IMR-90 (cell line): Measurements from ENCODE around the gene SPATA32. TPM values are rescaled to one million over a fixed set of nuclear protein-coding genes. Genes with fewer than 3 reads are reported as not detected.

Experiments
- ATAC-seq: fragments of 200-7000 bp; cut with Tn5 transposase; 2 replicates; pipeline ENCODE4 v1.9.1; 2020; ENCODE audit warnings: low read depth, mild to moderate bottlenecking, moderate library complexity
- BruUV-seq: library from RNA; stranded (reverse); fragments of 400-500 nt; replicated peaks from 2 replicates; lab custom pipeline; 2021; lab: Mats Ljungman, UMichigan
- CTCF ChIA-PET: fragments of 300-600 bp; formaldehyde crosslinking; extraction: SDS; loops from one replicate; lab custom pipeline; 2021; ENCODE audit warnings: antibody characterized with exemption; lab: Yijun Ruan, JAX
- POLR2A ChIA-PET: fragments of 300-600 bp; sonication (Branson Sonifier 250); formaldehyde crosslinking; loops from one replicate; lab custom pipeline; 2022; ENCODE audit warnings: antibody characterized with exemption; ENCODE audit not compliant: unreplicated experiment; lab: Charles Lee
- DNase-seq: peaks from one replicate; pipeline ENCODE4 v3.0.0; 2013
- H2AFZ ChIP-seq: replicated peaks from 2 replicates; pipeline ENCODE3; 2013; ENCODE audit warnings: low read length, mild to moderate bottlenecking; ENCODE audit not compliant: poor library complexity
- H2AK5ac ChIP-seq: 2 replicates; pipeline ENCODE4 v1.6.1; 2013; ENCODE audit warnings: low read depth, low read length, inconsistent platforms
- H2AK9ac ChIP-seq: replicated peaks from 2 replicates; pipeline ENCODE3; 2013; ENCODE audit warnings: mild to moderate bottlenecking, low read depth, low read length, moderate library complexity; ENCODE audit not compliant: poor library complexity
- H2BK120ac ChIP-seq: 2 replicates; pipeline ENCODE4 v1.6.1; 2013; ENCODE audit warnings: low read depth, low read length, inconsistent platforms
- H2BK15ac ChIP-seq: 3 replicates; pipeline ENCODE4 v1.6.1; 2013; ENCODE audit warnings: low read depth, low read length, inconsistent platforms
- H2BK20ac ChIP-seq: 2 replicates; pipeline ENCODE4 v1.6.1; 2013; ENCODE audit warnings: low read depth, mild to moderate bottlenecking, inconsistent platforms, low read length, moderate library complexity
- H2BK5ac ChIP-seq: 2 replicates; pipeline ENCODE4 v1.6.1; 2013; ENCODE audit warnings: mild to moderate bottlenecking, low read depth, low read length, inconsistent platforms; ENCODE audit not compliant: poor library complexity, severe bottlenecking
- H3K14ac ChIP-seq: replicated peaks from 2 replicates; pipeline ENCODE4 v1.6.1; 2013; ENCODE audit warnings: low read depth, low read length, inconsistent platforms
- H3K18ac ChIP-seq: 2 replicates; pipeline ENCODE4 v1.6.1; 2013; ENCODE audit warnings: low read depth, low read length, control low read depth
- H3K23ac ChIP-seq: 2 replicates; pipeline ENCODE4 v1.6.1; 2013; ENCODE audit warnings: low read depth, low read length, inconsistent platforms
- H3K27ac ChIP-seq: 2 replicates; pipeline ENCODE4 v1.5.1; 2013; ENCODE audit warnings: mild to moderate bottlenecking, control low read depth, low read length; ENCODE audit not compliant: insufficient read depth
- H3K27me3 ChIP-seq: 2 replicates; pipeline ENCODE4 v1.6.1; 2013; ENCODE audit warnings: low read length; ENCODE audit not compliant: control insufficient read depth, insufficient read depth
- H3K36me3 ChIP-seq: 2 replicates; pipeline ENCODE4 v1.6.1; 2013; ENCODE audit warnings: low read length, mixed read lengths; ENCODE audit not compliant: control insufficient read depth, insufficient read depth
- H3K4ac ChIP-seq: 2 replicates; pipeline ENCODE4 v1.6.1; 2013; ENCODE audit warnings: low read depth, low read length, inconsistent platforms
- H3K4me1 ChIP-seq: 2 replicates; pipeline ENCODE4 v1.6.1; 2013; ENCODE audit warnings: low read length, mixed read lengths; ENCODE audit not compliant: control insufficient read depth, insufficient read depth
- H3K4me2 ChIP-seq: 2 replicates; pipeline ENCODE4 v1.6.1; 2013; ENCODE audit warnings: low read depth, mild to moderate bottlenecking, control low read depth, low read length, moderate library complexity
- H3K4me3 ChIP-seq: 2 replicates; pipeline ENCODE4 v1.5.1; 2013; ENCODE audit warnings: low read depth, mild to moderate bottlenecking, control low read depth, low read length, moderate library complexity; ENCODE audit not compliant: insufficient read depth
- H3K56ac ChIP-seq: 2 replicates; pipeline ENCODE4 v1.6.1; 2013; ENCODE audit warnings: low read length, inconsistent platforms; ENCODE audit not compliant: insufficient read depth; ENCODE audit errors: extremely low read depth
- H3K79me1 ChIP-seq, 2 experiments: 2 replicates each; pipeline ENCODE4 v1.6.1; 2013; ENCODE audit warnings: low read length in 2 of 2, inconsistent platforms in 1 of 2, low read depth in 1 of 2
- H3K9ac ChIP-seq: 2 replicates; pipeline ENCODE4 v1.6.1; 2013; ENCODE audit warnings: low read depth, low read length, control low read depth
- H3K9me1 ChIP-seq: 2 replicates; pipeline ENCODE4 v1.6.1; 2013; ENCODE audit warnings: low read length, inconsistent platforms; ENCODE audit not compliant: insufficient read depth
- H3K9me3 ChIP-seq: 2 replicates; pipeline ENCODE4 v1.6.1; 2013; ENCODE audit warnings: low read length; ENCODE audit not compliant: control insufficient read depth, insufficient read depth
- H4K20me1 ChIP-seq: 2 replicates; pipeline ENCODE4 v1.6.1; 2013; ENCODE audit warnings: low read length, inconsistent platforms; ENCODE audit not compliant: insufficient read depth
- H4K5ac ChIP-seq: 2 replicates; pipeline ENCODE4 v1.6.1; 2013; ENCODE audit warnings: mild to moderate bottlenecking, low read depth, low read length, control low read depth
- H4K8ac ChIP-seq, 2 experiments: 2 replicates each; pipeline ENCODE4 v1.6.1; 2013; ENCODE audit warnings: low read depth in 2 of 2, low read length in 2 of 2, control low read depth in 1 of 2, inconsistent platforms in 1 of 2
- H4K91ac ChIP-seq: 2 replicates; pipeline ENCODE4 v1.6.1; 2013; ENCODE audit warnings: low read depth, low read length, inconsistent platforms; ENCODE audit not compliant: insufficient read depth
- BHLHE40 ChIP-seq: fragments of 150-350 bp; IDR thresholded peaks from 2 replicates; pipeline ENCODE4 v1.6.1; 2016; ENCODE audit warnings: mild to moderate bottlenecking, low read depth, low read length
- CEBPB ChIP-seq: IDR thresholded peaks from 2 replicates; pipeline ENCODE4 v1.6.1; 2012; ENCODE audit warnings: low read depth, low read length, improper control_type of control experiment
- CTCF ChIP-seq: conservative IDR thresholded peaks from 2 replicates; pipeline ENCODE4 v1.5.1; 2012; ENCODE audit warnings: mild to moderate bottlenecking, low read depth, low read length, improper control_type of control experiment
- MAFK ChIP-seq: IDR thresholded peaks from 2 replicates; pipeline ENCODE4 v1.6.1; 2012; ENCODE audit warnings: low read depth, low read length, improper control_type of control experiment
- RAD21 ChIP-seq: IDR thresholded peaks from 2 replicates; pipeline ENCODE4 v1.6.1; 2012; ENCODE audit warnings: low read length, improper control_type of control experiment
- RFX5 ChIP-seq: IDR thresholded peaks from 2 replicates; pipeline ENCODE4 v1.8.0; 2012; ENCODE audit warnings: low read depth, mild to moderate bottlenecking, low read length, moderate library complexity
- SMC3 ChIP-seq: fragments of 150-350 bp; IDR thresholded peaks from 2 replicates; pipeline ENCODE4 v1.6.1; 2016; ENCODE audit warnings: low read depth, mild to moderate bottlenecking, antibody characterized with exemption, low read length, moderate library complexity
- WGBS, 2 experiments: methylation state at CpG; one replicate each; pipeline versions ENCODE4 v1.1.5 to v1.1.7; 2013; ENCODE audit warnings: missing lambda C conversion rate in 2 of 2; ENCODE audit not compliant: insufficient read length in 1 of 2; ENCODE audit errors: extremely low coverage in 2 of 2; 5-methylcytosine and 5-hydroxymethylcytosine counted together
- dilution Hi-C: fragments of 300-500 bp; cut with HindIII; formaldehyde crosslinking; loops from one replicate; pipeline ENCODE4 v1.14.3; 2018; ENCODE audit warnings: low sequenced_read_pairs; ENCODE audit not compliant: unreplicated experiment
- in situ Hi-C: fragments of 300-500 bp; cut with MboI; formaldehyde crosslinking; loops from 3 replicates; pipeline ENCODE4 v1.14.3; 2019; ENCODE audit warnings: low sequenced_read_pairs, inconsistent platforms, mixed read lengths
- intact Hi-C: fragments of 100-400 bp; cut with micrococcal nuclease; formaldehyde crosslinking; loops from 2 replicates; pipeline ENCODE4 v1.10.0; 2022
- polyA plus RNA-seq, 3 experiments: library from polyadenylated mRNA; depleted of rRNA; stranded (reverse); fragments of >200 nt; gene quantifications; 2 replicates each; pipeline ENCODE4 v1.2.3, GENCODE V29; 2012; ENCODE audit warnings: low replicate concordance in 1 of 3
- total RNA-seq: library from RNA; depleted of rRNA; stranded (reverse); fragments of >200 nt; gene quantifications from 2 replicates; pipeline ENCODE4 v1.2.3, GENCODE V29; 2012

The SPATA32 gene
- total and polyA plus RNA-seq, 2 of the 4 experiments (the other 2 are of a cell fraction) = 0.18 TPM; not detected in 1

GRCh38 chr17:45277216-45277849 is 15.4 kb upstream of the SPATA32 start:
- Histone ChIP-seq H2BK15ac (no peak overlapping the region), H3K4ac (no peak overlapping the region), H3K79me1 (peaks cover 3 to 13% of the 10 kb centered on the region in 2 experiments; a peak in 1 of 4 replicates), H3K4me2 (no peak overlapping the region), H3K56ac (no peak overlapping the region), H3K9me1 (0 out of 2 replicates have a peak, but pooled peaks cover 3% of the 10 kb centered on the region), H4K20me1 (peaks cover 5% of the 10 kb centered on the region; the same call in 1 of the 2 replicates), H3K23ac (no peak overlapping the region), H3K18ac (no peak overlapping the region), H4K5ac (no peak overlapping the region), H3K27ac (no peak overlapping the region), H2AK9ac (no peak overlapping the region), H2BK120ac (no peak overlapping the region), H2BK20ac (no peak overlapping the region), H2AFZ (no peak overlapping the region), H3K4me3 (no peak overlapping the region), H3K4me1 (peaks cover 3% of the 10 kb centered on the region; the same call in 1 of the 2 replicates), H4K8ac (no peak overlapping the region), H3K14ac (no peak overlapping the region), H3K9ac (no peak overlapping the region), H3K27me3 (no peaks in the 10 kb centered on the region), H4K91ac (no peak overlapping the region), H2AK5ac (no peak overlapping the region), H2BK5ac (no peak overlapping the region), H3K36me3 (peaks cover 28% of the 10 kb centered on the region), H3K9me3 (no peaks in the 10 kb centered on the region)
- WGBS, 2 experiments = 64% methylated on average over 11 of the region's 16 CpGs; no CpG with 5 or more reads in 1 of the 2 experiments
- TF ChIP-seq RAD21 (peak; percentile 86), CTCF (peak; percentile 83), CEBPB (no peak), MAFK (peak; percentile 98), RFX5 (no peak), BHLHE40 (no peak), SMC3 (peak; percentile 97)
- BruUV-seq = no TSS peak
- ChIA-PET POLR2A (no interaction called here), CTCF (interaction anchor here (0.5 to 2.5 kb wide), 18 partner anchors 10 to 153 kb away, joined by 3 to 16 read pairs (median 4); partner anchors contain the start of gene MAP3K14)
- intact Hi-C loops (loop anchor here (1.0 to 2.0 kb wide), 3 partner anchors 39 to 108 kb away; no protein-coding TSS in a partner anchor), dilution Hi-C loops (no loop called here), in situ Hi-C loops (loop anchor here (5.0 kb wide), 1 partner anchor 110 kb away; no protein-coding TSS in a partner anchor)
- DNase-seq (peak; percentile 91), ATAC-seq (peak; percentile 73)
